ENCODE measurements around the gene ATP2B3.

Gene ATP2B3

DNA sequence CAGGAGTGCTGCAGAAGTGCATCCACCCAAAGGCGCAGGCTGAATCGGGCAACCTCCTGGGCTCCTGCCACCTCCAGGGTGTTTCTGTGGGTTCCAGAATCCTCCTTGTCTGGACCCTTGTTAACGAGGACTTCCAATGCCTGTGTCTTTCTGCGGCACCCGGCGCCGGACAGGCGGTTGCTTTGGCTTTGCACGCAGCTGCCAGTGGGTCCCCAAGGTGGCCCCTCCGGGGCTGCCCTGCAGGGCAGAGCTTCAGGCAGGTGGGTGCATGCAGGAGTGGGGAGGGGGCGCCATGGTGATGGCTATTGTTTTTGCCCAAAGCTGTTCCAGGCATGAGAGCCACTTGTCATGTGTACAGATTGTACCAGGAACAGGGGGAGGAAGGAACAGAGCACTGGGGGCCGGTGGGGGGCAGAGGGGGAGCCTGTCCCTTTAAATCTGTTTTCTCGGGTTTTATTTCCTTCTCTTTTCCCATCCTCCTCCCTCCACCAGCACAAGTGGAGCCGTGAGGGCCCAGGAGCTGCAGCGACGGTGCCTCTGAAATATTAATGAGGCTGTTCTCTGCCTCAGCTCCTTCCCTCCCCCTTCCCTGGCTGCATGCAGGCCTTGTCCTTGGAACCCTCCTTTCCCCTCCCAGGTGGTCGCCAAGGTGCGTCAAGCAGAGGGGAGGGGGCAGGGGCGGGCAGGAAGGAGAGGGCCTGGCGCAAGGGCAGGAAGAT, 13.1 kb downstream of the ATP2B3 start:
- H3K4me3 ChIP-seq (ENCODE audit: low read depth, low read length), result no peak overlapping the region

DNA sequence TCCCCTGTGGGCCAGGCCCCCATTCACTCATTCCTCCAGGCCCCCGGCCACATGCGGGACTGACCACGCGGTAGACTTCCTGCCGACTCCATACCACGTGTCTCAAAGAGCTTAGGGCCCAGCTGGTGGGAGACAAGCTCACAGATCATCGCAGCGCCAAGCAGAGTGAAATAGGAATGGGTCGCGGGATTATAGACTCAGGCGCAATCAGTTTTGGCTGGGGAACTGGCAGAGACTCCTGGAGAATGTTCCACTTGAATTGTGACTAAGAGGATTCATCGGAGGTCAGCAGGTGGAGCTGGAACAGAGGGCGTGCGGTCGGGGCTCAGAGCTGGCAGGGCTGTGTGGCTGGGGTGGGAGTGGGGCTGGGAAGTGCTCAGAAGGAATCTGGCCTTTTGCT, 15.6 kb downstream of the ATP2B3 start:
- H3K4me3 ChIP-seq (ENCODE audit: low read depth, low read length), result no peak overlapping the region

DNA sequence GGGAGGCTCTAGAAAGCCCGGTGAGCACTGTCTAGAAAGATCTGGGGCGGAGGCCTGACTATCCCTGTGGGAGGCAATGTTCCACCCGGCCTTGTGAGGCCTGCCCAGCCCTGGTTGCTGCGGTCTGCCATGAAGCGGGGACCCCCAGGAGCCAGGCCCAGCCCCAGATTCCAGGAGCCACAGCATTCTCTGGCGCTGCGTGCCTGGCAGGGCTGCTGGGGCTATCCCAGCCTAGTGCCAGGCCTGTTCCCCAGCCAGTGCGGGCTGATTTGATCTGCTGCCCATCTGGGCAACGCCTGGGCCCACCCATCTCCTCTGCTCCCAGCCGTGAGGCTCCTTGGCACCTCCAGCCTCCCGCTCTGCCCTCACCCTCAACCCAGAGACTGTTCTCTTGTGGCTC, 19.6 kb downstream of the ATP2B3 start:
- no peak overlapping the region for H3K4me3 ChIP-seq (ENCODE audit: low read depth, low read length)

DNA sequence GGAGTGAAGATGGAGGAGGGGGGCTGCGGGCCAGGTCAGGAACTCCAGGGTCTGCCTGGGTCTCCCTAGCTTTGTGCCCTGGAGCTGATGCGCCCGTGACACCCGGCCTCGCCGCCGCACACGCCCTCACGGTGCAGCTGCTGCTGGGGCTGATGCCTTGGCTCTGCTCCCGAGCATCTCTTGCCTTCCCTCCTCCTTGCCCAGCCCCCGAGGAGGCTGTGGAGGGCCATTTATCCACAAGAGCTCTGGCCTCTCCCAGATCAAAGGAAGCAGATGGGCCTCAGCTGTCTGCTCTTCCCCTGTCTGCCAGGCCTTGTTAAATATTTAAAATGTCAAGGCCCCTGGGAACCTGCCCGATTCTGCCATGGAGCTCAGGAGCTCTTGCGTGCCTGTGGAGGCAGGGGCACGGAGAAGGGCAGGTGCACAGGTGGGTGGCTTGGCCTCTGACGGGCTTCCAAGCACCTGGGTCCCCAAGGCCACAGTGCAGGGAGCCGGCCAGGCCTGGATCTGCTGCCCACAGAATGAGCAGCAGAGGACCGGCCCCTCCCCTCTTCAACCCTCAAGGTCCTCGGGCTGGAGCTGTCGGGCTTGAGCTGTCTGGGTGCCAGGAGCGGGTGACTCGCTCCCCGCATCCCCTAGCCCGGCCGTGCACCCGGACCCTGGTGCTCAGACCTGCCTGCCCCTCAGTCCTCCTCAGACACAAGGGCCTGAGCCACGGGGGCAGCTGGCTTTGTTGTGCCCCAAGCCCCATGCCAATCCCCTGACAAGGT, 20.3 kb downstream of the ATP2B3 start:
- H3K4me3 ChIP-seq (ENCODE audit: low read depth, low read length), result no peak overlapping the region

DNA sequence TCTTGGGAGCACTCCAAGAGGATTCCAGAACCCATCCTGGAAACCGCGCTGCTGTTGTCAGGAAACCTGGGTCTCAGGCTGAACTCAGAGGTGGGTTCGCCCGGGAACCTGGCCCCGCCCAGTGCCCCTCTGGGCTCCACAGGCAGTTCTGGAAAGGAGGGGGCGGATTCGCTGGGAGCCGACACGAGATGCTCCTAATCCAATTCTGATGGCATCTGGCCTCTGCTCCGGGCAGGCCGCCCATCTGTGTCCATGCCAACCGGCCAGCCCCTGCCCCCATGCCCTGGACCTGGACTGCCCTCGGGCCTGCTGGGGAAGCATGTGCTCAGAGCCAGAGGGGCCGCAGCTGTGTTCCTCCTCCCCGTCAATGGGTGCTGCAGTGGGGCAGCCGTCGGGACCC, 21.0 kb downstream of the ATP2B3 start:
- H3K4me3 ChIP-seq (ENCODE audit: low read depth, low read length), result no peak overlapping the region

DNA sequence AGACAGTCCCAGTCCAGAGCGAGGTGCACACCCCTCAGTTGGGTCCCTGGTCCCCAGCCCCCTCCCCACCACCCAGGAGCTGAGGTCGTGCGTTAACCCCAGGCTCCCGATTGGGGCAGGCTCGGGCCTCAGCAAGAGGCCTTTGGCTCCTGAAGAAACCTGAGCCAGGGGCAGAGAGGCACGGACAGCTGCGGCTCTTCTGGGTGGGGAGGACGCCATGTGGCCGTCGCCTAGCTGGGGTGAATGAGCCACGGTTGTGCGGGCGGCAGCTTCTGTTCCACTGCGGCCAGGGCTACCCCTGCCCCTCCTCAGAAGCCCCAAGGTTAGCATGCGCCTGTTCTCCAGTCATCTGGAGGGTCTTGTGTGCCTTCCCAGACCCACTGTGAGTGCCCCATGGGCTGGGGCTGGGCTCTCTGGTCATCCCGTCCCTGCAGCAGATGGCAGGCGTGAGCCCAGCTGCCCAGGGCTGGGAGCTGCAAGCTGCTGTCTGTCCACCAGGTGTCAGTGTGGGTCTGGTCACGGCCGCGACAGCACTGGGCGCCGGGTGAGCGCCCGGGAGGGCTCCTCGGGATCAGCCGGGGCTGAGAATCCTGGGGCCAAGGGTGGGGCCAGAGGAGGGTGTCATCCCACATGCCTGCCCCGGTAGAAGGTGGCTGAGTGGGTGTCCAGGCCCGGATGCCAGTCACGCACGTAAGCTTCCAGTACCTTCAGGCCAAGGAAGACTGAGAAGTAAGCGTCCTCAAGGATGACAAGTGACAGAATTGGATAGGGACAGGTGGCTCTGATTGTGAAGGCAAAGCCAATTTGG, 21.9 kb downstream of the ATP2B3 start:
- H3K4me3 ChIP-seq (ENCODE audit: low read depth, low read length), result no peak overlapping the region

DNA sequence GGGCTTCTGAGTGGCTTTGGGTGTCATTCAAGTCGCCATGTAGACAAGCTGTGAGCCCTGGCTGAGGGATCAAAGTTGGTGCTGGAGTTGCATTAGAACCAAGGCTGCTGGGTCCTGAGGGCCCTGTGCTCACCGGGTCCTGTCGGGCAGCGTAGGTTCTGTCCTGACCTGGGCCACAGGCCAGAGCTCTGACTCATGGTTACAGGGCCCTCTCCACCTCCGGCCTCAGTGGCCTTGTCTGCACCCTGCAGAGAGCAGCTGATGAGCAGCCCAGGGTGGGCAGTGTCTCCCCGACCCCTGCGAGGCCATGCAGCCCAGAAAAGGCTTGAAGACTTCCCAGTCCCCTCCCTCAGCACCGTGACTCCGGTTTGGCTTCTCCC, 22.5 kb downstream of the ATP2B3 start:
- H3K4me3 ChIP-seq (ENCODE audit: low read depth, low read length), result no peak overlapping the region

DNA sequence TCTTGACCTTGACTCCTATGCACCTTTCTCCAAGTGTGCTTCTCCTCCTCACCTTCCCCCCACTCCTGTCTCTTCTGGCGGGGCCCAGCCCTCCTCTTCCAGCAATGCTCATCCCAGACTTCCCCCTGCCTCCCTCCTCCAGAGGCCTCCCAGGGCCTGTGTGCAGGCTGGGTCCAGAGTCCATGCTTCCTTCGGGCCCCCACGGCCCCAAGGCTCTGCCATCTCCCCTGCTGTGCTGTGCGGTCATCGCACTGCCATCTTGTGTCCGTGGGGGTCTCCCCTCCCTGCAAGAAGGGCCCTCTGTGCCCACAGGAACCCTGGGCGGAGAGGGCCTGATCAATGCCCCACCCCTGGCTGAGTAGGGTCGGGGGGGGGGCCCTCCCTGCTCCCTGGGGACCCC, 27.3 kb downstream of the ATP2B3 start:
- no peak overlapping the region for H3K4me3 ChIP-seq (ENCODE audit: low read depth, low read length)

DNA sequence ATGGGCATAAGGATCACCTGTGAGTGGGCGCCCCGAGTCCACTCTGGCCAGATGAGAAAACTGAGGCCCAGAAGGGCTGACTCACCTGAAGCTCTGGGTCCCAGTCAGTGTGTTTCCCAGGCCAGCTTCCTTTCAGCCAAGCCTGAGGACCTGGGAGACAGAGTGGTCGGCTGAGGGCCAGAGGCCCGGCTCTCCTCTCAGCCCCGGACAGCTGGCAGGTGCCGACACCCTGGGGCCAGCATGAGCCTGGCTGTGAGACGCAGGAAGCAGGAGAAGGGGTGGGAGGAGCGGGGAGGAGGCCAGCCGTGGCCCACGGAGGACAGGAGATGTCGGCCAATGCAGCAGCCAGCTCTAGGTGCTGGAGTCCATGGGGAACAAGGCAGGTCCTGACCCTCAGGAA, 28.9 kb downstream of the ATP2B3 start:
- no peak overlapping the region for H3K4me3 ChIP-seq (ENCODE audit: low read depth, low read length)

- no peak overlapping the region for H3K4me3 ChIP-seq (ENCODE audit: low read depth, low read length)
Measured at GRCh38 chrX:153547195-153547594, 29.8 kb downstream of the ATP2B3 start.

DNA sequence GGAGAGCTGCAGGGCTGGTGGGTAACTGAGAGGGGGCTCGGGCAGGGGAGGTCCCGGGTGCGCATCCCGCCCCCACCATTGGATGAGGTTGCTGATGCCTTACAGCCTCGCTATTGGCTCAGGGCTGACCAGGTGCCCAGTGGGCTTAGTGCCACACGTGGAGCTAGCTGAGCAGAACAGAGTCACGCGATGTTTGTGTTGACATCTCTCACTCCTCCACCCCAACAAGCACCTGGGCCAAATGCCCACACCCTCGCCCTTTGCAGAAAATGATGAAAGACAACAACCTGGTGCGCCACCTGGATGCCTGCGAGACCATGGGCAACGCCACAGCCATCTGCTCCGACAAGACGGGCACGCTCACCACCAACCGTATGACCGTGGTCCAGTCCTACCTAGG, 31.8 kb downstream of the ATP2B3 start:
- H3K4me3 ChIP-seq (ENCODE audit: low read depth, low read length), result no peak overlapping the region

- no peak overlapping the region for H3K4me3 ChIP-seq (ENCODE audit: low read depth, low read length)
Measured at GRCh38 chrX:153549807-153550206, 32.4 kb downstream of the ATP2B3 start.

DNA sequence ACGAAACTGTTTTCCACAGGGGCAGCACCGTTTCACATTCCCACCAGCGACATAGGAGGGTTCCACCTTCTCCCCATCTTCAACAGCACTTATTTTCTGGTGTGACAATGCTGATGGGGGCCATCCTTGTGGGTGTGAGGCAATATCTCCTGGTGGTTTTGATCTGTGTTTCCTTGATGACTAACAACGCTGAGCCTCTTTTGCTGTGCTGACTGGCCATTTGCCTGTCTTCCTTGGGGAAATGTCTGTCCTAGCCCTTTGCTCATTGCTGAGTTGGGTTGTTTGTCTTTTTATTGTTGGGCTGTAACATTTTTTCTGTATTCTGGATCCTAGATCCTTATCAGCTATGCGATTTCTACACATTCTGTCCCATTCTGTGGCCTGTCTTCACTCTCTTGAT, 33.7 kb downstream of the ATP2B3 start:
- no peak overlapping the region for H3K4me3 ChIP-seq (ENCODE audit: low read depth, low read length)

DNA sequence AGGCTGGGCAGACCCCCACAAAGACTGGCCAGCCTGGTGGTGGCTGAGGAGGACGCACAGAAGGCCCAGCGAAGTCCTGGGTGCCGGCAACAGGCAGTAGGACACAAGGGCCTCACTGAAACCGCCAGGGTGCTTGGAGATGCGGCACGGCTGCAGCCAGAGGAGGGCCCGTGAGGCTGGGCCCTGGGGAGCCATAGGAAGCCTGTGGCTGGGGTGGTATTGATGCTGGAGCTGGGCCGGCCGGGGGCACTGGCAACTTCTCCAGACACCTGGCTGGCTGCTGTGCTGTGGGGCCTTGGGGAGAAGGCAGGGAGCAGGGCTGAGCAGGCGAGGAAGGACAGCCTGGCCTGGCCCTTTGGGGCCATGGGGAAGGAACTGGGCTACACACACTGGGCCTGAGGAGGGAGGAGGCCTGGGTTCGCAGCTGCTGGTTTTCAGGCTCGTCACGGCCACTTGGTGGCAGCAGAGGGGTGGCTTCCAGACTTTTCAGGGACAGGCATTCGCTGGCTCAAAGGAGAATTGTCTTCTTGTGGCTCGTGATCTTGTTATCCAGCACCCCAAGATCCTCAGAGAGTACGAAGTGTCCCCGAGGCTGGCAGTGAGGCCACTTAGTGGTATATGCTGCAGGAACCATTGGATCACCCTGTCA, 37.2 kb downstream of the ATP2B3 start:
- H3K4me3 ChIP-seq (ENCODE audit: low read depth, low read length), result no peak overlapping the region

DNA sequence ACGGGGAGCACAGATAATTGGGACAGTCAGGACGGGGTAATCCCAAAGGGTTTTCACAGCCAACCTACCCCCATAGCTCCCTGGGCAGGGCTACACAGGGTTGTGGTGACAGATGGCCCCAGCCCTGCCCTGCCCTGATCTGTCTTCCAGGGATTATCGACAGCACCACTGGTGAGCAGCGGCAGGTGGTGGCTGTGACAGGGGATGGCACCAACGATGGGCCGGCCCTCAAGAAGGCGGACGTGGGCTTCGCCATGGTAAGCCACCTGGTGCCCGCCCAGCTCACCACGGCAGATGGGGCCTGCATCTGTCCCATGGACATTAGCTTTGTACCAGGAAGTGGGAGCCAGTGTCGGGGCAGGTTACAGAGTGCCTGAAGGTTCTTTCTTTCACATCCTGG, 39.3 kb downstream of the ATP2B3 start:
- no peak overlapping the region for H3K4me3 ChIP-seq (ENCODE audit: low read depth, low read length)

DNA sequence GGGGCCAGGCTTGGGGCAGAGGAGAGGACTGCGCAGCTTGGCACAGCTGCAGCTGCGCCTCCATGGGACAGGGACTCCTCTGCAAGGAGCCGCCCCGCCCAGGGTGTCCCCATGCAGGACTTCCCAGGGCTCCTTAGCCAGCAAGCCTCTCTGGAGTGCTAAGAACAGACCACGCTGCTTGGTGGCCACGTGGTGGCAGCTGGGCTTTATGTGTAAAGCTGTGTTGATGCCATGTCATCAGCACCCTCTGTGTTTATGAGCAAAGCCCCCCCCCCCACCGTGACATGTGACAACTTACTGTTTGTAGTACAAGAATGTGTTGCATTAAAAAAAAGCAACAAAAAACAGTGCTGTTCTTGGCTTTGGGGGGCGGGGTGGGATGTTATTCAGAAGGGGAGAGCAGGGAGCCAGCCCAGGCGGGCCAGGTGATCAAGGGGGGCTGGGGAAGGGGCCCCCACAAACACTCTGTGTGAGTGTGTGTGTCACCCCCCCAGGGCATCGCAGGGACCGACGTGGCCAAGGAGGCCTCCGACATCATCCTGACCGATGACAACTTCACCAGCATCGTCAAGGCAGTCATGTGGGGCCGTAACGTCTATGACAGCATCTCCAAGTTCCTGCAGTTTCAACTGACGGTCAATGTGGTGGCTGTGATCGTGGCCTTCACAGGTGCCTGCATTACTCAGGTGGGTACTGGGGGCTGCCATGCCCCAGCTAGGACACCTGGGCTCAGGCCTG, 40.3 kb downstream of the ATP2B3 start:
- H3K4me3 ChIP-seq (ENCODE audit: low read depth, low read length), result no peak overlapping the region

DNA sequence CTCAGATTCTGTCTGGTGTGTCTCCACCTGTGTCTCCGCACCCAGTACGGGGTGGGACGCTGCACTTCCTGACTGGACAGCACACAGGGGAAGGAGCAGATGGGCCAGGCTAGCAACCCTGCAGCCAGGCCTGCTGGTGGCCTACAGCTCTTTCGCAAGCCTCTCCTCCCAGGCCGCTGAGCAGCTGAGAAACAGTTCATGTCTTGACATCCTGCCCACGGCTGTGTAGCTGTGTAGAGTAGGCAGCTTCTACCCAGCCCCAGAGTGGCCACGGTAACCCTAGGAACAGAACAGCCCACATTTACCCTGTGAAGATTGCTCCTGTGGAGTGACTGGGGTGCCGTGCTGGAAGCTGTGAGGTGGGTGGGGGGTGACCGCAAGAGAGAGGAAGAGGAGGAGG, 42.6 kb downstream of the ATP2B3 start:
- no peak overlapping the region for H3K4me3 ChIP-seq (ENCODE audit: low read depth, low read length)

DNA sequence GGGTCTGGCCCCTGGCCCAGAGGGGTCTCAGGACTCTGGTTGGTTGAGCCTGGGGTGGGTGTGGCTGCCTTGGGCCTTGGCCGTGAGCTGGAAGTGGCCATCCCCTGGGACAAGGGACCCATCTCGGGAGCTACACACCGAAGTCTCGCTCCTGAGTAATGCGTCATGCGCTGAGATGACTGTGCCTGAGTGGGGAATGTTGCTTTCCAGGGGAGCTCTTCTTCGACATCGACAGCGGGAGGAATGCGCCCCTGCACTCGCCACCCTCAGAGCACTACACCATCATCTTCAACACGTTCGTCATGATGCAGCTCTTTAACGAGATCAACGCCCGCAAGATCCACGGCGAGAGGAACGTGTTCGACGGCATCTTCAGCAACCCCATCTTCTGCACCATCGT, 43.0 kb downstream of the ATP2B3 start:
- no peak overlapping the region for H3K4me3 ChIP-seq (ENCODE audit: low read depth, low read length)

- no peak overlapping the region for H3K4me3 ChIP-seq (ENCODE audit: low read depth, low read length)
Measured at GRCh38 chrX:153561337-153561736, 43.9 kb downstream of the ATP2B3 start.

DNA sequence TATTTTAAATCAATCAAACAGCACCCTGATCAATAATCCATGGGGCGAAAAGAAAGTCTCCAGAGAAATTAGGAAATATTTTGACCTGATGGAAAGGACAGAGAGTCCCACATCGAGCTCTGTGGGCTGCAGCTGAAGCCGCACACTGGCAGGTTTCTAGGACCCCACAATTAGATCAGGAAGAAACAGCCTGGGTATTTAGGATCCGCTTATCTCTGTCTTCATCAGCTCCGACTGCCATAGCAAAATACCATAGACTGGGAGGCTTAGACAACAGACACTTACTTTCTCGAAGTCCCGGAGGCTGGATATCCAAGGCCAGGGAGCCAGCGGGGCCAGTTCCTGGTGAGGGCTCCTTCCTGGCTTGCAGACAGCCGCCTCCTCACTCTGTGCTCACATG, 45.1 kb downstream of the ATP2B3 start:
- H3K4me3 ChIP-seq (ENCODE audit: low read depth, low read length), result no peak overlapping the region
